OCI-LY1 (cell line): ENCODE data around the gene XPO5.
A peak's percentile ranks its signal among the peaks of the same experiment; 100 is the strongest.

Experiments
- H2AFZ ChIP-seq: fragments of 200-600 bp; sonication (generic), shearing (Covaris generic); 2 replicates; pipeline ENCODE4 v1.6.0; 2014; ENCODE audit warnings: antibody characterized with exemption, mild to moderate bottlenecking, low read length
- H3F3A ChIP-seq: fragments of 200-600 bp; sonication (generic), shearing (Covaris generic); 2 replicates; pipeline ENCODE4 v1.6.0; 2014; ENCODE audit warnings: mild to moderate bottlenecking, antibody characterized with exemption, low read length, moderate library complexity; ENCODE audit not compliant: insufficient read depth
- H3K27ac ChIP-seq: fragments of 200-600 bp; sonication (generic); 2 replicates; pipeline ENCODE4 v1.5.1; 2014; ENCODE audit warnings: low read length, mixed run types, mild to moderate bottlenecking, low read depth; ENCODE audit not compliant: poor library complexity, severe bottlenecking
- H3K27me3 ChIP-seq: fragments of 200-600 bp; sonication (generic); 2 replicates; pipeline ENCODE4 v1.6.0; 2014; ENCODE audit warnings: antibody characterized with exemption, mild to moderate bottlenecking, low read length, moderate library complexity; ENCODE audit not compliant: insufficient read depth
- H3K36me3 ChIP-seq: fragments of 200-600 bp; sonication (generic); 2 replicates; pipeline ENCODE4 v1.6.1; 2014; ENCODE audit warnings: mild to moderate bottlenecking, antibody characterized with exemption, low read length, moderate library complexity, mixed read lengths; ENCODE audit not compliant: insufficient read depth
- H3K4me1 ChIP-seq: fragments of 200-600 bp; sonication (generic); 2 replicates; pipeline ENCODE4 v1.5.1; 2014; ENCODE audit warnings: mild to moderate bottlenecking, low read length, moderate library complexity; ENCODE audit not compliant: insufficient read depth, severe bottlenecking
- H3K4me2 ChIP-seq: fragments of 200-600 bp; sonication (generic), shearing (Covaris generic); 2 replicates; pipeline ENCODE4 v1.6.1; 2014; ENCODE audit warnings: low read length
- H3K4me3 ChIP-seq: fragments of 200-600 bp; sonication (generic); 2 replicates; pipeline ENCODE4 v1.5.1; 2014; ENCODE audit warnings: low read length, low read depth, mild to moderate bottlenecking, mixed read lengths; ENCODE audit not compliant: poor library complexity, severe bottlenecking
- H3K79me2 ChIP-seq: fragments of 200-600 bp; shearing (Covaris generic); 2 replicates; pipeline ENCODE4 v1.6.1; 2016; ENCODE audit warnings: mixed run types, low read length, mixed read lengths; ENCODE audit not compliant: insufficient read depth
- H3K9ac ChIP-seq: fragments of 200-600 bp; sonication (generic), shearing (Covaris generic); 2 replicates; pipeline ENCODE4 v1.6.1; 2014; ENCODE audit warnings: mild to moderate bottlenecking, low read length, mixed read lengths
- H3K9me2 ChIP-seq: fragments of 200-600 bp; sonication (generic), shearing (Covaris generic); 2 replicates; pipeline ENCODE4 v1.6.1; 2014; ENCODE audit warnings: low read depth, mild to moderate bottlenecking, low read length, mixed read lengths
- H3K9me3 ChIP-seq: fragments of 200-600 bp; shearing (Covaris generic); 2 replicates; pipeline ENCODE4 v1.6.1; 2014; ENCODE audit warnings: low read length, mixed read lengths
- H4K20me1 ChIP-seq: fragments of 200-600 bp; sonication (generic), shearing (Covaris generic); 2 replicates; pipeline ENCODE4 v1.6.0; 2016; ENCODE audit warnings: mild to moderate bottlenecking, low read length; ENCODE audit not compliant: insufficient read depth
- EZH2 ChIP-seq: fragments of 200-600 bp; sonication (generic), shearing (Covaris generic); IDR thresholded peaks from 2 replicates; pipeline ENCODE4 v1.8.0; 2017; ENCODE audit warnings: borderline replicate concordance, mixed run types, mild to moderate bottlenecking, antibody characterized with exemption, low read length, moderate library complexity, mixed read lengths
- TF ChIP-seq, protein P1 (sequence below): fragments of 200-600 bp; sonication (generic), shearing (Covaris generic); IDR thresholded peaks from 2 replicates; pipeline ENCODE4 v1.5.1; 2017; ENCODE audit warnings: mild to moderate bottlenecking, antibody characterized with exemption, low read length, moderate library complexity, mixed read lengths

The XPO5 gene

DNA sequence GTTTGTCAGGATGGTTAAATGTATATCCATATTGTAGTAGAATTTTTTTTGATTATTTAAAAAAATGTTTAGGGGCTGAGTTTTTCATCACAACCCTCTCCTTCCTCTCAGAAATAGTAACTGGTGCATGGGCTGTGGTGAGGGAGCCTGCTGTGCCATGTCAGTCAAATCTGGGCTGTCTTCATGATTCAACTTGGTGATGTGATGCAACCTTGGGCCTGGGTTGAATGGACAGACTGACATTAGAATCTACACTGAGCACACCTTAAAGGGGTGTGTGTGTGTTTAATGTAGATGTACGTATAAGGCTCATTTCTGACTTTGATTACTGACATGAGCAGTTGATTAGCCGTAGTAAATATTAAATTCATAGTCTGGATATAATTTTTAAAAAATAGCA is 94.8 kb downstream of the XPO5 start:
- Histone ChIP-seq H4K20me1 (no peaks in the 10 kb centered on the region), H3K4me3 (no peak overlapping the region), H3K79me2 (0 out of 2 replicates have a peak, but pooled peaks cover 5% of the 10 kb centered on the region), H2AFZ (no peak overlapping the region), H3K4me1 (peaks cover 42% of the 10 kb centered on the region), H3K27me3 (no peaks in the 10 kb centered on the region), H3F3A (no peaks in the 10 kb centered on the region), H3K27ac (no peak overlapping the region), H3K4me2 (no peak overlapping the region; the same call in 1 of the 2 replicates), H3K9me3 (no peaks in the 10 kb centered on the region), H3K9me2 (no peaks in the 10 kb centered on the region), H3K9ac (no peak overlapping the region), H3K36me3 (no peaks in the 10 kb centered on the region)
- TF ChIP-seq, protein P1, sequence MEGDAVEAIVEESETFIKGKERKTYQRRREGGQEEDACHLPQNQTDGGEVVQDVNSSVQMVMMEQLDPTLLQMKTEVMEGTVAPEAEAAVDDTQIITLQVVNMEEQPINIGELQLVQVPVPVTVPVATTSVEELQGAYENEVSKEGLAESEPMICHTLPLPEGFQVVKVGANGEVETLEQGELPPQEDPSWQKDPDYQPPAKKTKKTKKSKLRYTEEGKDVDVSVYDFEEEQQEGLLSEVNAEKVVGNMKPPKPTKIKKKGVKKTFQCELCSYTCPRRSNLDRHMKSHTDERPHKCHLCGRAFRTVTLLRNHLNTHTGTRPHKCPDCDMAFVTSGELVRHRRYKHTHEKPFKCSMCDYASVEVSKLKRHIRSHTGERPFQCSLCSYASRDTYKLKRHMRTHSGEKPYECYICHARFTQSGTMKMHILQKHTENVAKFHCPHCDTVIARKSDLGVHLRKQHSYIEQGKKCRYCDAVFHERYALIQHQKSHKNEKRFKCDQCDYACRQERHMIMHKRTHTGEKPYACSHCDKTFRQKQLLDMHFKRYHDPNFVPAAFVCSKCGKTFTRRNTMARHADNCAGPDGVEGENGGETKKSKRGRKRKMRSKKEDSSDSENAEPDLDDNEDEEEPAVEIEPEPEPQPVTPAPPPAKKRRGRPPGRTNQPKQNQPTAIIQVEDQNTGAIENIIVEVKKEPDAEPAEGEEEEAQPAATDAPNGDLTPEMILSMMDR, result no peak
- no peak for TF ChIP-seq EZH2

DNA sequence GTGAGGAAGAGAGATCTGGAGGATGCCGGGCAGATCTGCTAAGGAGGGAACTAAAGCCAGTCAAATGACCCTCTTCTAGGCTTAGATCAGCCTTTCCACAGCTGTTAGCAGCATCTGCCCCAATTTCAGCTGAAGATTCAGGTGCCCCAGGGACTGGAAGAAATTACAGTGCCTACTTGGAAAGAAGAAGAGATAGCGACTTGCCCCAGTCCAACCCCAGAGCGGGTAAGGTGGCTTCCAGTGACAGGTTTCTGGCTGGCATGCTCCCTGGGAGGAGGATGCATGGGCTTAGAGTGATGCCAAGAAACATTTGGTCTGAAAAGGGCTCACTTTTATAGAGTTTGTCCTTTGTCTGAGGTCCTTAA is 97.8 kb downstream of the XPO5 start:
- Histone ChIP-seq H3K4me1 (peaks cover 42% of the 10 kb centered on the region), H3K4me2 (peak overlapping the region; percentile 87), H3K9me3 (no peaks in the 10 kb centered on the region), H3K9me2 (no peaks in the 10 kb centered on the region), H3K27ac (peak overlapping the region; percentile 29), H2AFZ (no peak overlapping the region), H3K36me3 (no peaks in the 10 kb centered on the region), H3K79me2 (no peaks in the 10 kb centered on the region), H3F3A (no peaks in the 10 kb centered on the region), H3K9ac (peak overlapping the region; percentile 71), H3K4me3 (peak overlapping the region; percentile 72), H3K27me3 (no peaks in the 10 kb centered on the region), H4K20me1 (no peaks in the 10 kb centered on the region)
- TF ChIP-seq, protein P1, result no peak
- no peak for TF ChIP-seq EZH2

GRCh38 chr6:43477235-43478007 is 98.4 kb downstream of the XPO5 start, which contains the start of gene TJAP1:
TJAP1 (plus strand) TSS chr6:43477570; CDS start chr6:43499002, 21,432 bp downstream.
- H3F3A ChIP-seq, result no peaks in the 10 kb centered on the region
- peak within 1 kb of the TSS; percentile 71 for H3K9ac ChIP-seq
- H3K9me2 ChIP-seq, result no peaks in the 10 kb centered on the region
- no peaks in the 10 kb centered on the region for H3K36me3 ChIP-seq
- H4K20me1 ChIP-seq, result no peaks in the 10 kb centered on the region
- H3K4me3 ChIP-seq, result peak within 1 kb of the TSS; percentile 72
- peaks cover 42% of the 10 kb centered on the region for H3K4me1 ChIP-seq
- H3K9me3 ChIP-seq, result no peaks in the 10 kb centered on the region
- TF ChIP-seq EZH2, result no peak
- TF ChIP-seq, protein P1, result no peak
- peak within 1 kb of the TSS; percentile 87 for H3K4me2 ChIP-seq
- H3K27ac ChIP-seq, result peak within 1 kb of the TSS; percentile 29
- no peaks in the 10 kb centered on the region for H3K79me2 ChIP-seq
- H2AFZ ChIP-seq, result peak within 1 kb of the TSS; percentile 50
- H3K27me3 ChIP-seq, result no peaks in the 10 kb centered on the region
